ENCODE measurements around the gene EMC9. TPM values are rescaled to one million over a fixed set of nuclear protein-coding genes. Genes with fewer than 3 reads are reported as not detected.

EMC9 gene
- total and polyA plus RNA-seq, 8 donors = 13.5 to 24.3 (median 22.5) TPM

GRCh38 chr14:24184104-24184970 lies 42.9 kb upstream of the EMC9 start:
- Histone ChIP-seq H3K4me1 (peaks cover 6 to 24% of the 10 kb centered on the region in 2 donors), H3K36me3 (peaks cover 0 to 81% of the 10 kb centered on the region in 2 donors), H3K27me3 (no peaks in the 10 kb centered on the region), H3K9me3 (no peaks in the 10 kb centered on the region), H3K4me3 (no peak overlapping the region), H3K27ac (no peak overlapping the region)
- intact Hi-C loops (cut with DNase I) = no loop called here
- no peak for ATAC-seq
- TF ChIP-seq, protein P1, sequence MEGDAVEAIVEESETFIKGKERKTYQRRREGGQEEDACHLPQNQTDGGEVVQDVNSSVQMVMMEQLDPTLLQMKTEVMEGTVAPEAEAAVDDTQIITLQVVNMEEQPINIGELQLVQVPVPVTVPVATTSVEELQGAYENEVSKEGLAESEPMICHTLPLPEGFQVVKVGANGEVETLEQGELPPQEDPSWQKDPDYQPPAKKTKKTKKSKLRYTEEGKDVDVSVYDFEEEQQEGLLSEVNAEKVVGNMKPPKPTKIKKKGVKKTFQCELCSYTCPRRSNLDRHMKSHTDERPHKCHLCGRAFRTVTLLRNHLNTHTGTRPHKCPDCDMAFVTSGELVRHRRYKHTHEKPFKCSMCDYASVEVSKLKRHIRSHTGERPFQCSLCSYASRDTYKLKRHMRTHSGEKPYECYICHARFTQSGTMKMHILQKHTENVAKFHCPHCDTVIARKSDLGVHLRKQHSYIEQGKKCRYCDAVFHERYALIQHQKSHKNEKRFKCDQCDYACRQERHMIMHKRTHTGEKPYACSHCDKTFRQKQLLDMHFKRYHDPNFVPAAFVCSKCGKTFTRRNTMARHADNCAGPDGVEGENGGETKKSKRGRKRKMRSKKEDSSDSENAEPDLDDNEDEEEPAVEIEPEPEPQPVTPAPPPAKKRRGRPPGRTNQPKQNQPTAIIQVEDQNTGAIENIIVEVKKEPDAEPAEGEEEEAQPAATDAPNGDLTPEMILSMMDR (IDR thresholded peaks at IDR 0.05) = no peak
- peak in 1 of 4 donors; percentile 70 for DNase-seq

GRCh38 chr14:24183014-24183481 lies 41.7 kb upstream of the EMC9 start:
- DNase-seq = peak in 1 of 4 donors; percentile 72
- peaks cover 5 to 12% of the 10 kb centered on the region in 2 donors for H3K4me1 ChIP-seq
- intact Hi-C loops (cut with DNase I) = no loop called here
- no peak overlapping the region for H3K27ac ChIP-seq
- peaks cover 0 to 94% of the 10 kb centered on the region in 2 donors for H3K36me3 ChIP-seq
- H3K9me3 ChIP-seq = no peaks in the 10 kb centered on the region
- H3K27me3 ChIP-seq = no peaks in the 10 kb centered on the region
- no peak overlapping the region for H3K4me3 ChIP-seq
- TF ChIP-seq, protein P1 (IDR thresholded peaks at IDR 0.05) = no peak
- no peak for ATAC-seq

DNA sequence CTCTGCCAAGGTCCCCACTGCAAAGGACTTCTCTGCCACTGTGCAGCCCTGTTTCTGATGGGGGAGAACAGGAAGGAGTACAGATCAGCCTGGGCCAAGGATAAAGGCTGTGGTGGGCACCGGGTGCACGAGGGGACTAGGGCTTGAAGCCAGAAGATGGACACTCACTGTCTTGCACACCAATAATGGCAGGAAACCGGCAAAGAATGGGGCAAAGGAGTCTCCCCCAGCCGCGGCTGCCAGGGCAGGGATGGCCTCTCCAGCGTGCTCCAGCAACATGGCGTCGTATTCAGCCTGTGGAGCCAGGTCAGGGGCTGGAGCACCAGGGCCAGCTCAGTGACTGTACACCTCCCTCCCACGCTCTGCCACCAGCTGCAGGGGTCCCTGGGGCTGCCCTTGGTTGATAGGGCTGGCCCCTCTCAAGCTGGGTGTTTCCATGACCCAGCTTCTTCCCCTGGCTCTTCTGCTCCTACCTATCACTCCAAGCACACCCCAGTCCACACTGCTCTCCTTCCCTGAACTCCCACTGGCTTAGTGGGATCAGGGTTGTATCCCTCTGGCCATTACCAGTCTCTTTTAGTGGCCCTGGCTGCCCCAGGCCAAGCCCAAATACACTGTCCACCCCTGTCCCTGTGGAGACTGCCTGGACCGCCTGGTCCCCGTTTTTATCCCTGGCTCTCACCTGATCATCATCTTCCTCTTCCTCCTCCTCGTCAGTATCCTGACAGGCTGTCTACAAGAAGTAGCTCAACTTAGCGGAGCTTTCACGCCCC lies 40.9 kb upstream of the EMC9 start:
- H3K27me3 ChIP-seq = no peaks in the 10 kb centered on the region
- peaks cover 0 to 5% of the 10 kb centered on the region in 2 donors for H3K4me1 ChIP-seq
- TF ChIP-seq, protein P1 (IDR thresholded peaks at IDR 0.05) = no peak
- DNase-seq = peak in 1 of 4 donors; percentile 73
- peaks cover 0 to 100% of the 10 kb centered on the region in 2 donors for H3K36me3 ChIP-seq
- H3K9me3 ChIP-seq = no peaks in the 10 kb centered on the region
- no peak overlapping the region for H3K4me3 ChIP-seq
- H3K27ac ChIP-seq = no peak overlapping the region
- ATAC-seq = no peak
- intact Hi-C loops (cut with DNase I) = no loop called here

DNA sequence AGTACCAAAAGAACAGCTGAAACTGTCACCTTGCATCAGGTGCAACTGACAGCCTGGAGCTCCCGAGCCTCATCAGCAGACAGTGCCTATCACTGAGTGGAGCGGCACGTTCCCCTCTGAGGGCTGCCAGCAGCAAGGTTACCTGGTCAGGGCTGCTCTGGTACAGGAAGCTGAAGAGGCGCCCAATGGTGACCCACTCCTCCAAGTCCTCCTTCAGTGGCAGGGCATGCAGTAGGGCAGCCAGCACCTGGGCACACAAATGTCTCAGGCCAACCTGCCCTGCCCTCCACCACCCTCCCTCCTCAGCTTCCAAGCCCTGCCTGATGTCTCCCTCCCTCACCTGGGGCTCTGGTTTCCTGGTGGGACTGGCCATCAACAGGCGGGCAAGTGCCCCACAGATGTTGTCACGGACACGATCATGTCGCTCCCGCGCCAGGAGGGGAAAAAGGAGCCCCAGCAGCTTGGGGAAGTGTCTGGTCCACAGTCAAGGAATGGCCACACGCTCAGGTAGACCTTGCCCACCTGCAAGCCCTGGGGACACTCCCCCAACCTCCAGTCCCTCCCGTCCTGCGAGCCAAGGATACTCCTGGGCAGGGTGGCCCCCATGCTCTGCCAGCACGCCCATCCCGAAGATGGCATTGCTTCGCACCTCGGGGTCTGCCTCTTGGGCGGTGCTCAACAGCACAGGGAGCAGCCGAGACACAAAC lies 40.1 kb upstream of the EMC9 start:
- intact Hi-C loops (cut with DNase I) = no loop called here
- ATAC-seq (no peak), DNase-seq (peak in 1 of 4 donors; percentile 63)
- Histone ChIP-seq H3K4me1 (no peaks in the 10 kb centered on the region), H3K36me3 (peaks cover 0 to 100% of the 10 kb centered on the region in 2 donors), H3K9me3 (no peaks in the 10 kb centered on the region), H3K4me3 (no peak overlapping the region), H3K27me3 (no peaks in the 10 kb centered on the region), H3K27ac (no peak overlapping the region)
- TF ChIP-seq, protein P1 (IDR thresholded peaks at IDR 0.05) = no peak
